ENCODE measurements around the gene PRR12. TPM values are rescaled to one million over a fixed set of nuclear protein-coding genes. Genes with fewer than 3 reads are reported as not detected.

The PRR12 gene
- polyA plus RNA-seq, 1 donor = 19.1 TPM

DNA sequence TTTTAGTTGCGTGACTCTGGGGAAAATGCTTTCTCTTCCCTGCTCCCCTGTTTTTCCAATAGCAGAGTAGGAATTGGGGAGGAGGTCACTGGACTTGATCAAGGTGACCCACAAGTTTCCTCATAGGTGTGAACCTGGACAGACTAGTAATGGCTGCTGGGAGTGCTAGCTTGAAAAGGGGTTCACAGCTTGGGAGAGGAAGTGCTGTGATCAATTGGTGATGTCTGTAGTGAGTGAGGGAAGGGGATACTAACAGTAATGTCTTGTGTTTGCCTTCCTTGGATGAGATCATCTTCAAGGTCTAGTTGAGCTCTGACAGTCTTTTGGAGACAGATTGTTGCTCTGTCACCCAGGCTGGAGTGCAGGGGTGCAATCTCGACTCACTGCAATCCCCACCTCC lies 76.5 kb downstream of the PRR12 start:
- peaks cover 12% of the 10 kb centered on the region for H3K36me3 ChIP-seq (ENCODE audit: control insufficient read depth, insufficient read depth, low read length)
- no CpG with 5 or more reads among the region's 2 CpGs for WGBS (ENCODE audit: insufficient coverage, low lambda C conversion rate)
- H3K9me3 ChIP-seq (ENCODE audit: control insufficient read depth, low read depth, low read length) = no peaks in the 10 kb centered on the region
- H3K4me1 ChIP-seq (ENCODE audit: control insufficient read depth, insufficient read depth, low read length) = peaks cover 19% of the 10 kb centered on the region
- H3K27me3 ChIP-seq (ENCODE audit: control insufficient read depth, insufficient read depth, low read length) = no peaks in the 10 kb centered on the region
- no peak overlapping the region for H3K4me3 ChIP-seq (ENCODE audit: low read length)
- DNase-seq = no peak
- no peak overlapping the region for H3K27ac ChIP-seq (ENCODE audit: low read length)

DNA sequence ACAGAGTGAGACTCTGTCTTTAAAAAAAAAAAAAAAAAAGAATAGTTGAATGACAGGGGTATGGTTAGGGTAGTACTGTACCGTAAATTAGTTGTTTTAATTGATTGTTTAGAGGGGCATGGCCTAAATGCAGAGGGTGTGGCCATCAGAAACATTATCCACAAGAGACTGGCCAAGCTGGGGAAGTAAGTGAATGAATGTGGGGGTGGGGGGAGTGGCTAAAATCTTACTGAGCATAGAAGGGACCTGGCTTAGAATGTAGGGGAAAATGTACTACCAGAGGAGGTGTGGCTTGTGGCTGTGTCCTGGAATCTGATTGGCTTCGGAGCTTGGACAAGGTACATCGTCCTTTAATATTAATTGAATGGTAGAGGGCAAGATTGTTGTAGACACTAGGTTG lies 78.5 kb downstream of the PRR12 start:
- Histone ChIP-seq H3K4me1 (ENCODE audit: control insufficient read depth, insufficient read depth, low read length) (peaks cover 10% of the 10 kb centered on the region), H3K36me3 (ENCODE audit: control insufficient read depth, insufficient read depth, low read length) (peaks cover 4% of the 10 kb centered on the region), H3K9me3 (ENCODE audit: control insufficient read depth, low read depth, low read length) (no peaks in the 10 kb centered on the region), H3K27me3 (ENCODE audit: control insufficient read depth, insufficient read depth, low read length) (no peaks in the 10 kb centered on the region), H3K27ac (ENCODE audit: low read length) (no peak overlapping the region), H3K4me3 (ENCODE audit: low read length) (no peak overlapping the region)
- no peak for DNase-seq
- WGBS (ENCODE audit: insufficient coverage, low lambda C conversion rate) = no CpG with 5 or more reads among the region's 3 CpGs

GRCh38 chr19:49672131-49672919 lies 81.3 kb downstream of the PRR12 start:
- no CpG with 5 or more reads among the region's 28 CpGs for WGBS (ENCODE audit: insufficient coverage, low lambda C conversion rate)
- peaks cover 4% of the 10 kb centered on the region for H3K36me3 ChIP-seq (ENCODE audit: control insufficient read depth, insufficient read depth, low read length)
- no peaks in the 10 kb centered on the region for H3K27me3 ChIP-seq (ENCODE audit: control insufficient read depth, insufficient read depth, low read length)
- H3K27ac ChIP-seq (ENCODE audit: low read length) = peak overlapping the region; percentile 67
- peak; percentile 84 to 85 for DNase-seq
- peak overlapping the region; percentile 31 for H3K4me3 ChIP-seq (ENCODE audit: low read length)
- peaks cover 10% of the 10 kb centered on the region for H3K4me1 ChIP-seq (ENCODE audit: control insufficient read depth, insufficient read depth, low read length)
- no peaks in the 10 kb centered on the region for H3K9me3 ChIP-seq (ENCODE audit: control insufficient read depth, low read depth, low read length)

Other genes with a start within 250 kb of the PRR12 start
- gene TEAD2, start 228.8 kb upstream of the PRR12 start, polyA plus RNA-seq = 17.2 TPM
- 0.91 TPM for gene DKKL1, start 227.3 kb upstream of the PRR12 start, polyA plus RNA-seq
- gene KASH5, start 202.9 kb upstream of the PRR12 start, polyA plus RNA-seq = not detected
- gene PTH2, start 167.7 kb upstream of the PRR12 start, polyA plus RNA-seq = not detected
- gene GFY, start 165.8 kb upstream of the PRR12 start, polyA plus RNA-seq = not detected
- 0.19 TPM for gene SLC17A7, start 149.7 kb upstream of the PRR12 start, polyA plus RNA-seq
- 80.8 TPM for gene PIH1D1, start 139.4 kb upstream of the PRR12 start, polyA plus RNA-seq
- 27.5 TPM for gene ALDH16A1, start 138.0 kb upstream of the PRR12 start, polyA plus RNA-seq
- gene FLT3LG, start 117.0 kb upstream of the PRR12 start, polyA plus RNA-seq = 6.6 TPM
- gene RPL13A, start 103.6 kb upstream of the PRR12 start, polyA plus RNA-seq = 3,839 TPM
- gene RPS11, start 94.7 kb upstream of the PRR12 start, polyA plus RNA-seq = 3,330 TPM
- 510 TPM for gene FCGRT, start 78.5 kb upstream of the PRR12 start, polyA plus RNA-seq
- gene RCN3, start 63.2 kb upstream of the PRR12 start, polyA plus RNA-seq = 59.7 TPM
- gene NOSIP, start 10.6 kb upstream of the PRR12 start, polyA plus RNA-seq = 51.3 TPM
- gene PRRG2, start 9.9 kb upstream of the PRR12 start, polyA plus RNA-seq = 11.4 TPM
- 36.8 TPM for gene RRAS, start 49.0 kb downstream of the PRR12 start, polyA plus RNA-seq
- 35.4 TPM for gene SCAF1, start 51.0 kb downstream of the PRR12 start, polyA plus RNA-seq
- 95.2 TPM for gene IRF3, start 74.7 kb downstream of the PRR12 start, polyA plus RNA-seq
- gene BCL2L12, start 74.8 kb downstream of the PRR12 start, polyA plus RNA-seq = 22.4 TPM
- gene PRMT1, start 86.1 kb downstream of the PRR12 start, polyA plus RNA-seq = 125 TPM
- 1.4 TPM for gene ADM5, start 98.4 kb downstream of the PRR12 start, polyA plus RNA-seq
- gene CPT1C, start 99.9 kb downstream of the PRR12 start, polyA plus RNA-seq = 7.4 TPM
- 0.15 TPM for gene TSKS, start 172.1 kb downstream of the PRR12 start, polyA plus RNA-seq
- 60.5 TPM for gene AP2A1, start 175.8 kb downstream of the PRR12 start, polyA plus RNA-seq
- gene FUZ, start 222.1 kb downstream of the PRR12 start, polyA plus RNA-seq = 18.4 TPM
- 57.7 TPM for gene MED25, start 227.1 kb downstream of the PRR12 start, polyA plus RNA-seq